Liver (tissue), 9 donors: Measurements from ENCODE around the gene TEX2. TPM values are rescaled to one million over a fixed set of nuclear protein-coding genes. Genes with fewer than 3 reads are reported as not detected.

ENCODE experiments used
- DNase-seq: peaks from one replicate; pipeline ENCODE4 v3.0.0-alpha.2; 2017; ENCODE audit warnings: low spot score
- H3K27ac ChIP-seq, 2 donors: one replicate each; pipeline ENCODE4 v1.7.0; 2013; ENCODE audit warnings: inconsistent platforms in 2 of 2, low read length in 2 of 2, control low read depth in 1 of 2, low read depth in 1 of 2, mild to moderate bottlenecking in 1 of 2
- H3K27me3 ChIP-seq, 4 donors: one replicate each; pipeline versions ENCODE4 v1.6.1 to v1.7.0; 2013; ENCODE audit warnings: low read length in 3 of 4, inconsistent platforms in 1 of 4, mild to moderate bottlenecking in 1 of 4, moderate library complexity in 1 of 4; ENCODE audit not compliant: control insufficient read depth in 4 of 4, insufficient read depth in 4 of 4
- H3K36me3 ChIP-seq, 4 donors: one replicate each; pipeline versions ENCODE4 v1.6.1 to v1.7.0; 2013; ENCODE audit warnings: low read length in 3 of 4, mild to moderate bottlenecking in 3 of 4, low read depth in 1 of 4, moderate library complexity in 1 of 4; ENCODE audit not compliant: control insufficient read depth in 4 of 4, insufficient read depth in 3 of 4
- H3K4me1 ChIP-seq, 4 donors: one replicate each; pipeline versions ENCODE4 v1.6.1 to v1.7.0; 2013; ENCODE audit warnings: low read length in 3 of 4, mild to moderate bottlenecking in 3 of 4, moderate library complexity in 1 of 4; ENCODE audit not compliant: control insufficient read depth in 4 of 4, insufficient read depth in 4 of 4
- H3K4me3 ChIP-seq, 3 donors: one replicate each; pipeline versions ENCODE4 v1.6.1 to v1.7.0; 2013; ENCODE audit warnings: low read length in 3 of 3, control low read depth in 1 of 3, low read depth in 1 of 3, mild to moderate bottlenecking in 1 of 3
- H3K9ac ChIP-seq, 2 donors: one replicate each; pipeline ENCODE4 v1.7.0; 2013; ENCODE audit warnings: low read length in 2 of 2, mild to moderate bottlenecking in 2 of 2, moderate library complexity in 2 of 2, control low read depth in 1 of 2, low read depth in 1 of 2
- H3K9me3 ChIP-seq, 4 donors: one replicate each; pipeline versions ENCODE4 v1.6.1 to v1.7.0; 2013; ENCODE audit warnings: low read length in 3 of 4; ENCODE audit not compliant: control insufficient read depth in 4 of 4
- ATF3 ChIP-seq: IDR thresholded peaks from 2 replicates; pipeline ENCODE4 v1.6.1; 2016; ENCODE audit warnings: antibody characterized with exemption
- CTCF ChIP-seq: fragments of 150-350 bp; IDR thresholded peaks from 2 replicates; pipeline ENCODE4 v1.5.1; 2017; ENCODE audit warnings: improper control_type of control experiment, low read depth, low read length; ENCODE audit not compliant: missing input control
- EGR1 ChIP-seq, 2 donors: IDR thresholded peaks; 2 replicates each; pipeline ENCODE4 v1.6.1; 2016 to 2018; ENCODE audit warnings: antibody characterized with exemption in 2 of 2, low read depth in 2 of 2
- FOXA1 ChIP-seq: IDR thresholded peaks from 2 replicates; pipeline ENCODE4 v1.6.1; 2016; ENCODE audit warnings: antibody characterized with exemption
- FOXA2 ChIP-seq: IDR thresholded peaks from 2 replicates; pipeline ENCODE4 v1.6.1; 2016; ENCODE audit warnings: antibody characterized with exemption
- JUND ChIP-seq, 2 donors: IDR thresholded peaks; 2 replicates each; pipeline ENCODE4 v1.6.1; 2016; ENCODE audit warnings: antibody characterized with exemption in 2 of 2
- MAX ChIP-seq: IDR thresholded peaks from 2 replicates; pipeline ENCODE4 v1.6.1; 2016; ENCODE audit warnings: antibody characterized with exemption
- NR2F2 ChIP-seq: IDR thresholded peaks from 2 replicates; pipeline ENCODE4 v1.6.1; 2016; ENCODE audit warnings: antibody characterized with exemption
- RAD21 ChIP-seq, 2 donors: IDR thresholded peaks; 2 replicates each; pipeline ENCODE4 v1.6.1; 2016; ENCODE audit warnings: antibody characterized with exemption in 2 of 2, mild to moderate bottlenecking in 2 of 2
- REST ChIP-seq: IDR thresholded peaks from 2 replicates; pipeline ENCODE4 v1.6.1; 2016; ENCODE audit warnings: antibody characterized with exemption, mild to moderate bottlenecking
- RXRA ChIP-seq, 2 donors: IDR thresholded peaks; 2 replicates each; pipeline ENCODE4 v1.6.1; 2017 to 2018; ENCODE audit warnings: antibody characterized with exemption in 2 of 2, mild to moderate bottlenecking in 1 of 2
- SP1 ChIP-seq: IDR thresholded peaks from 2 replicates; pipeline ENCODE4 v1.6.1; 2018; ENCODE audit warnings: antibody characterized with exemption, mild to moderate bottlenecking
- YY1 ChIP-seq: IDR thresholded peaks from 2 replicates; pipeline ENCODE4 v1.6.1; 2016; ENCODE audit warnings: antibody characterized with exemption, mild to moderate bottlenecking
- ZBTB33 ChIP-seq: IDR thresholded peaks from 2 replicates; pipeline ENCODE4 v1.6.1; 2016; ENCODE audit warnings: antibody characterized with exemption
- WGBS: extraction: QIAGEN DNeasy Blood & Tissue Kit; methylation state at CpG from one replicate; pipeline ENCODE4 v1.1.7; 2013; 5-methylcytosine and 5-hydroxymethylcytosine counted together
- polyA plus RNA-seq, 2 donors: library from polyadenylated mRNA; stranded (reverse) in 1 of 2; unstranded in 1 of 2; fragments of 200-250 nt in 1 of 2; fragments of >200 nt in 1 of 2; fragmentation: Nextera tagmentation in 1 of 2; extraction: Ambion mirVana in 1 of 2; gene quantifications; one replicate each; pipeline versions ENCODE4 v1.2.1 to v1.2.3, GENCODE V29; 2013 to 2015
- total RNA-seq, 2 donors: library from RNA; depleted of rRNA; stranded (reverse); fragments of >200 nt; gene quantifications; one replicate each; pipeline ENCODE4 v1.2.3, GENCODE V29; 2014
- donor health status: healthy.
- donor health status: healthy.
- donor health status: healthy.
- donor health status: healthy.
- donor health status: healthy.

The TEX2 gene
- total and polyA plus RNA-seq, 4 donors: 15.9 to 39.8 (median 28.2) TPM

- Histone ChIP-seq H3K27me3 (no peaks in the 10 kb centered on the region), H3K9ac (no peak overlapping the region), H3K4me3 (no peak overlapping the region), H3K27ac (no peak overlapping the region), H3K36me3 (no peaks in the 10 kb centered on the region), H3K9me3 (peaks cover 0 to 2% (median 0%) of the 10 kb centered on the region in 4 donors), H3K4me1 (no peaks in the 10 kb centered on the region)
- TF ChIP-seq RAD21 (IDR thresholded peaks at IDR 0.05) (no peak), RXRA (IDR thresholded peaks at IDR 0.05) (no peak), CTCF (no peak), FOXA2 (no peak), REST (no peak), EGR1 (IDR thresholded peaks at IDR 0.05; ENCODE audit: low read depth in 2 of 2) (no peak), NR2F2 (no peak), ATF3 (no peak), YY1 (no peak), ZBTB33 (no peak), JUND (IDR thresholded peaks at IDR 0.05) (no peak), FOXA1 (no peak), MAX (no peak), SP1 (no peak)
- no peak for DNase-seq
- WGBS: 83% methylated on average over 6 of the region's 6 CpGs
Observed at GRCh38 chr17:64270885-64271284, 7.8 kb upstream of the TEX2 start.
